Breast epithelium (tissue), 4 donors: ENCODE results near the gene WNT8B. TPM values are rescaled to one million over a fixed set of nuclear protein-coding genes. Genes with fewer than 3 reads are reported as not detected.

Source experiments
- DNase-seq, 2 donors: peaks; one replicate each; pipeline ENCODE4 v3.0.0-alpha.2; 2019; ENCODE audit warnings: low spot score in 2 of 2
- H3K27ac ChIP-seq, 2 donors: fragments of 200-600 bp; sonication (generic) in 1 of 2; one replicate each; pipeline ENCODE4 v1.5.1; 2016 to 2019; ENCODE audit warnings: mild to moderate bottlenecking in 1 of 2
- H3K27me3 ChIP-seq, 2 donors: fragments of 200-600 bp; sonication (generic) in 1 of 2; one replicate each; pipeline versions ENCODE4 v1.5.1 to v1.6.0; 2017 to 2019; ENCODE audit warnings: control low read depth in 1 of 2, mild to moderate bottlenecking in 1 of 2
- H3K36me3 ChIP-seq: fragments of 200-600 bp; one replicate; pipeline ENCODE4 v1.5.1; 2019
- H3K4me1 ChIP-seq, 2 donors: fragments of 200-600 bp; sonication (generic); one replicate each; pipeline ENCODE4 v1.5.1; 2016 to 2019; ENCODE audit warnings: control low read depth in 1 of 2
- H3K4me3 ChIP-seq, 3 donors: fragments of 200-600 bp; sonication (generic); 1 replicate in 2 of 3; 2 replicates in 1 of 3; pipeline ENCODE4 v1.5.1; 2016 to 2019; ENCODE audit warnings: mild to moderate bottlenecking in 3 of 3, moderate library complexity in 2 of 3
- H3K9me3 ChIP-seq, 2 donors: fragments of 200-600 bp; sonication (generic) in 1 of 2; one replicate each; pipeline ENCODE4 v1.5.1; 2016 to 2019; ENCODE audit warnings: control low read depth in 1 of 2
- POLR2A ChIP-seq: fragments of 450-650 bp; IDR thresholded peaks from one replicate; pipeline ENCODE4 v1.6.1; 2016; ENCODE audit warnings: antibody characterized with exemption, mild to moderate bottlenecking, moderate library complexity
- POLR2AphosphoS5 ChIP-seq, 3 donors: sonication (generic); formaldehyde crosslinking; IDR thresholded peaks; one replicate each; pipeline ENCODE4 v1.6.1; 2017; ENCODE audit warnings: antibody characterized with exemption in 3 of 3
- intact Hi-C: fragments of 100-400 bp; cut with DNase I; formaldehyde crosslinking; loops from one replicate; pipeline ENCODE4 v1.15.1; 2023; ENCODE audit warnings: low total_unique reads
- total RNA-seq, 3 donors: library from RNA; depleted of rRNA; stranded (reverse); fragments of >200 nt; gene quantifications; one replicate each; pipeline ENCODE4 v1.1.0, GENCODE V29; 2016
- TF ChIP-seq, protein P1 (sequence below), 3 donors: fragments of 450-650 bp; IDR thresholded peaks; one replicate each; pipeline ENCODE4 v1.5.1; 2016 to 2017; ENCODE audit warnings: antibody characterized with exemption in 3 of 3, mild to moderate bottlenecking in 3 of 3, moderate library complexity in 3 of 3

Gene WNT8B, protein sequence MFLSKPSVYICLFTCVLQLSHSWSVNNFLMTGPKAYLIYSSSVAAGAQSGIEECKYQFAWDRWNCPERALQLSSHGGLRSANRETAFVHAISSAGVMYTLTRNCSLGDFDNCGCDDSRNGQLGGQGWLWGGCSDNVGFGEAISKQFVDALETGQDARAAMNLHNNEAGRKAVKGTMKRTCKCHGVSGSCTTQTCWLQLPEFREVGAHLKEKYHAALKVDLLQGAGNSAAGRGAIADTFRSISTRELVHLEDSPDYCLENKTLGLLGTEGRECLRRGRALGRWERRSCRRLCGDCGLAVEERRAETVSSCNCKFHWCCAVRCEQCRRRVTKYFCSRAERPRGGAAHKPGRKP
- not detected for total RNA-seq

DNA sequence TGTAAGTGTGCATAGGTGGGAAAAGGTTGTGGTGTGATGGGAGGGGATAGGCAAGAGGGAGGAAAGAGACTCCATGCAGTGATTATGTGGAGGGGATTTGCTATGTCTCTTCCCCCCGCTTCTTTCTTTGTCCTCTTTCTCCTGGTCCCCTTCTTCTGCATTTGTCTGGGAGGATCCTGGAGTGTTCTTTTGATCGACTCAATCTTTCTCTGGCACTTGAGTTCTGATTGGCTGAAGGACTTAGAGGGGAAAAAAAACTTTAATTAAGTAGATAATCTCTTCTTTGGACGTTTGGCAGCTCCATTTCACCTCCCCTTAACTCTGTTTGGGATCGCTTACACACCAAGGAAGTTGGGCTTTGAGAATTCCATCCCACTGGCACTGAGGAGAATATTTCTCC, at the start of gene WNT8B:
Gene WNT8B (plus strand): TSS at position 301 of the 400 bp plus-strand sequence. CDS start 160 bp downstream, outside the sequence.
- TF ChIP-seq, protein P1, sequence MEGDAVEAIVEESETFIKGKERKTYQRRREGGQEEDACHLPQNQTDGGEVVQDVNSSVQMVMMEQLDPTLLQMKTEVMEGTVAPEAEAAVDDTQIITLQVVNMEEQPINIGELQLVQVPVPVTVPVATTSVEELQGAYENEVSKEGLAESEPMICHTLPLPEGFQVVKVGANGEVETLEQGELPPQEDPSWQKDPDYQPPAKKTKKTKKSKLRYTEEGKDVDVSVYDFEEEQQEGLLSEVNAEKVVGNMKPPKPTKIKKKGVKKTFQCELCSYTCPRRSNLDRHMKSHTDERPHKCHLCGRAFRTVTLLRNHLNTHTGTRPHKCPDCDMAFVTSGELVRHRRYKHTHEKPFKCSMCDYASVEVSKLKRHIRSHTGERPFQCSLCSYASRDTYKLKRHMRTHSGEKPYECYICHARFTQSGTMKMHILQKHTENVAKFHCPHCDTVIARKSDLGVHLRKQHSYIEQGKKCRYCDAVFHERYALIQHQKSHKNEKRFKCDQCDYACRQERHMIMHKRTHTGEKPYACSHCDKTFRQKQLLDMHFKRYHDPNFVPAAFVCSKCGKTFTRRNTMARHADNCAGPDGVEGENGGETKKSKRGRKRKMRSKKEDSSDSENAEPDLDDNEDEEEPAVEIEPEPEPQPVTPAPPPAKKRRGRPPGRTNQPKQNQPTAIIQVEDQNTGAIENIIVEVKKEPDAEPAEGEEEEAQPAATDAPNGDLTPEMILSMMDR (IDR thresholded peaks at IDR 0.05): no peak
- TF ChIP-seq POLR2AphosphoS5 (IDR thresholded peaks at IDR 0.05) (no peak), POLR2A (no peak)
- Histone ChIP-seq H3K27me3 (no peaks in the 10 kb centered on the region), H3K36me3 (no peaks in the 10 kb centered on the region), H3K27ac (no peak within 1 kb of the TSS), H3K4me3 (no peak within 1 kb of the TSS), H3K4me1 (no peaks in the 10 kb centered on the region), H3K9me3 (peaks cover 0 to 3% of the 10 kb centered on the region in 2 donors)
- intact Hi-C loops: no loop called here
- DNase-seq: no peak

DNA sequence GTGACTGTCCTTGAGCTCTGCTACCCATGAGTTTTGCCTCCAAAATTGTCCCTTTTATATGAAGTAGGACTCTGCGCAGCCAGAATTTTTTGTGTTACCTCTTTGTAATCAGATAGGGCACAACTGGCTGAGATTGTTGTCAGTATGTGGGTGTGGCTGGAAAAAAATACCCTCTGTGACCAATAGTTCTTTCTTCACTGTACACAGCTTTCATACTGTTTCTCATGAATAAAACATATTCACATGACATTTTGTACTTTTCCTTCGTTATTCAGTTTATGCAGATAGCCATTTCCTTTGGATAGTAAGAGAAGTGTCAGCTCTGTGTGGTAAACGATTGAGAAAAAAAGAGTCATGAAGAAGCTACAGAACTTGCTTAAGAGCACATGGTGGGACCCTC, 49.6 kb upstream of the WNT8B start:
- no peaks in the 10 kb centered on the region for H3K9me3 ChIP-seq
- no peak overlapping the region for H3K4me3 ChIP-seq
- H3K4me1 ChIP-seq: no peaks in the 10 kb centered on the region
- intact Hi-C loops: no loop called here
- DNase-seq: no peak
- TF ChIP-seq POLR2A (no peak), POLR2AphosphoS5 (IDR thresholded peaks at IDR 0.05) (no peak)
- TF ChIP-seq, protein P1 (IDR thresholded peaks at IDR 0.05): no peak
- H3K27me3 ChIP-seq: no peaks in the 10 kb centered on the region
- H3K27ac ChIP-seq: no peak overlapping the region
- no peaks in the 10 kb centered on the region for H3K36me3 ChIP-seq

DNA sequence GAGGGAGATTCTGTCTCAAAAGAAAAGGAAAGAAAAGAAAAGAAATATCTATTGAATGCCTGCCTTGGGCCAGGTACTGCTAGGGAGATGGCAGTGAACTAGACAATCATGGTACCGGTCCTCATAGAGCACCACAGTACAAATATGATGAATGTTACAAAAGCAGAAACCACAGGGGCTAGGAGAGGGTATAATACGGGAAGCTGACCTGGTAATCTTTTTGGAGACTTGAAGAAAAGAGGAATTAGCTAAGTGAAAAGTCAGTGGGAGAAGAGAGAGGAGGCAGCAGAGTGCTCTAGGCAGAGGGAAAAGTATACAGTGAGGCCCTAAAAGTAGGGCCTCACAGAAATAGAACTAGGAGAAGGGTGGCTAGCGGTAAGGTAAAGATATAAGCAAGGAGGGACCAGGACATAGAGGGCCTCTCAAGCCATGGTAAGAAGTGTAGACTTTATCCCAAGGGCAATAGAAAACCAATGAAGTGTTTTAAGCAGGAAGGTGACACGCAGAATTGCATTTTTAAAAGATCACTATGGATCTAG, 42.8 kb upstream of the WNT8B start:
- no peaks in the 10 kb centered on the region for H3K27me3 ChIP-seq
- no peaks in the 10 kb centered on the region for H3K4me1 ChIP-seq
- H3K27ac ChIP-seq: no peak overlapping the region
- no peak overlapping the region for H3K4me3 ChIP-seq
- TF ChIP-seq, protein P1 (IDR thresholded peaks at IDR 0.05): no peak
- TF ChIP-seq POLR2A (no peak), POLR2AphosphoS5 (IDR thresholded peaks at IDR 0.05) (no peak)
- no peaks in the 10 kb centered on the region for H3K9me3 ChIP-seq
- intact Hi-C loops: no loop called here
- DNase-seq: no peak
- no peaks in the 10 kb centered on the region for H3K36me3 ChIP-seq

DNA sequence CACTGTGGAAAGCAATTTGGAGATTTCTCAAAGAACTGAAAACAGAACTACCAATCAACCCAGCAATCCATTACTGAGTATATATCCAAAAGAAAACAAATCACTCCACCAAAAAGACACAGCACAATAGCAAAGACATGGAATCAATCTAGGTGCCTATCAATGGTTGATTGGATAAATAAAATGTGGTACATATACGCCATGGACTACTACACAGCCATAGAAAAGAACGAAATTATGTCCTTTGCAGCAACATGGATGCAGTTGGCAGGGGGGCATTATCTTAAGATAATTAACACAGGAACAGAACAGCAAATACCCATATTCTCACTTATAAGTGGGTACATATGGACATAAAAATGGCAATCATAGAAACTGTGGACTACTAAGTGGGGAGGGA, 35.4 kb upstream of the WNT8B start:
- Histone ChIP-seq H3K4me3 (no peak overlapping the region), H3K9me3 (no peaks in the 10 kb centered on the region), H3K36me3 (no peaks in the 10 kb centered on the region), H3K4me1 (no peaks in the 10 kb centered on the region), H3K27me3 (no peaks in the 10 kb centered on the region), H3K27ac (no peak overlapping the region)
- DNase-seq: no peak
- intact Hi-C loops: no loop called here
- TF ChIP-seq POLR2AphosphoS5 (IDR thresholded peaks at IDR 0.05) (no peak), POLR2A (no peak)
- TF ChIP-seq, protein P1 (IDR thresholded peaks at IDR 0.05): no peak
